ENCODE measurements around the gene PAWR. TPM values are rescaled to one million over a fixed set of nuclear protein-coding genes. Genes with fewer than 3 reads are reported as not detected.

Gene PAWR
- total RNA-seq, 1 donor from 2014 or later: 92.0 TPM

DNA sequence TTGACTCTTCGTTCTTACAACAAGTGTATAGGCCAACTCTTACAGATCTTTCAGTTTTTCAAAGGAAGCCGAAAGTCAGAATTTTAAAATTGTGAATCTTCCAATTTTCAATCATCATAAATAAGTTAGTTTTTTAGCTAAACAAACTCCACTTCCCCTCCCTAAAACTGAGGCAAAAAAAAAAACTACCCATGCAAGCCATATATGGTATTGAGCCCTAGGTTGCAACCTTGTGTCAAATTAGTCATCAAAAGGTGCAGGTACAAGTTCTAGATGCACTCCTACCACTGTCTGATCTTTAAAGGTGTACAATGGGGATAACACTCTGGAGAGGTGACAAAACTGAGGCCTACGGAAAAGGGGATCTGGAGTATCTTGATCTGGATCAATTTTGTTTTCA, 97.9 kb downstream of the PAWR start:
- H3K4me3 ChIP-seq (ENCODE audit: low read depth, low read length): no peak overlapping the region
- DNase-seq (ENCODE audit: low read depth): no peak
- no peaks in the 10 kb centered on the region for H3K27me3 ChIP-seq (ENCODE audit: control insufficient read depth, insufficient read depth, low read length)
- peaks cover 1% of the 10 kb centered on the region for H3K36me3 ChIP-seq (ENCODE audit: control insufficient read depth, insufficient read depth, low read length)
- TF ChIP-seq, protein P1, sequence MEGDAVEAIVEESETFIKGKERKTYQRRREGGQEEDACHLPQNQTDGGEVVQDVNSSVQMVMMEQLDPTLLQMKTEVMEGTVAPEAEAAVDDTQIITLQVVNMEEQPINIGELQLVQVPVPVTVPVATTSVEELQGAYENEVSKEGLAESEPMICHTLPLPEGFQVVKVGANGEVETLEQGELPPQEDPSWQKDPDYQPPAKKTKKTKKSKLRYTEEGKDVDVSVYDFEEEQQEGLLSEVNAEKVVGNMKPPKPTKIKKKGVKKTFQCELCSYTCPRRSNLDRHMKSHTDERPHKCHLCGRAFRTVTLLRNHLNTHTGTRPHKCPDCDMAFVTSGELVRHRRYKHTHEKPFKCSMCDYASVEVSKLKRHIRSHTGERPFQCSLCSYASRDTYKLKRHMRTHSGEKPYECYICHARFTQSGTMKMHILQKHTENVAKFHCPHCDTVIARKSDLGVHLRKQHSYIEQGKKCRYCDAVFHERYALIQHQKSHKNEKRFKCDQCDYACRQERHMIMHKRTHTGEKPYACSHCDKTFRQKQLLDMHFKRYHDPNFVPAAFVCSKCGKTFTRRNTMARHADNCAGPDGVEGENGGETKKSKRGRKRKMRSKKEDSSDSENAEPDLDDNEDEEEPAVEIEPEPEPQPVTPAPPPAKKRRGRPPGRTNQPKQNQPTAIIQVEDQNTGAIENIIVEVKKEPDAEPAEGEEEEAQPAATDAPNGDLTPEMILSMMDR (IDR thresholded peaks at IDR 0.05; ENCODE audit: insufficient read depth, low read length, poor library complexity, severe bottlenecking): no peak

DNA sequence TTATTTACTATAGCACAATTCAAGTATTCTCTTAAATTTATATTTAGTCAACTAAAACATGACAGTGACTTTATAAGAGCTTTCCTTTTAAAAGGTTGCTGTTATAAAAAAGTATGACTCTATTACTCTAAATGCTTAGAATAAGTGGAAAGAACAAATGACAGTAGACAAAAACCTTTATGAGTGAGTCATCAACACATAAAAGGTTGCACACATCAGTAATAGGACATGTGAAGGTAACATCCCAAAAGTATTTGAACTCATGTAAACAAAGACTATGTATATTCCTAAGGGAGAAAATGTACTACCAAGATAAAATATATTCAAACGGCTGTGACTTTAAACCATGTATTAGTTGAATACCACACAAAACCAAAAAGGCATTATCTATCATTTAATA, 98.8 kb downstream of the PAWR start:
- TF ChIP-seq, protein P1 (IDR thresholded peaks at IDR 0.05; ENCODE audit: insufficient read depth, low read length, poor library complexity, severe bottlenecking): no peak
- DNase-seq (ENCODE audit: low read depth): no peak
- H3K4me3 ChIP-seq (ENCODE audit: low read depth, low read length): no peak overlapping the region
- H3K36me3 ChIP-seq (ENCODE audit: control insufficient read depth, insufficient read depth, low read length): peaks cover 1% of the 10 kb centered on the region
- H3K27me3 ChIP-seq (ENCODE audit: control insufficient read depth, insufficient read depth, low read length): no peaks in the 10 kb centered on the region

DNA sequence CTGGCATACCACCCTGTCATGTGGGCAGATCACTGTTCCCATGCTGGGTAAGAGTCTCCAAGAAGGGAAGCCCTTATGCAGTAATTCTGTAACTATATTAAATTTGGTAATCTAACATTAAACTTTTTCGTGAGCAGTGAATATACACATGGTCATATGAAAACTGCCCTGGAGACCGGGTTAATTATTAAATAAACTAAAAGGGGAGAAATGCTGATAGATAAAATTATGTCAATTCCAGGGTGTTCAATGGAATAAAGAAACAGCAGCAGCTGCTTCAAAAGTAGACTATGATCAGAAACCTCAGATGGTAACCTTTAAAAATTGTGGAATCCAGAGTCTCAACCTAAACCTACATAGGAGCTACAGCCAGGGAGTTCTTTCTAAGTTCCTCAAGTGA, 100.0 kb downstream of the PAWR start:
- DNase-seq (ENCODE audit: low read depth): no peak
- Histone ChIP-seq H3K27me3 (ENCODE audit: control insufficient read depth, insufficient read depth, low read length) (no peaks in the 10 kb centered on the region), H3K36me3 (ENCODE audit: control insufficient read depth, insufficient read depth, low read length) (peaks cover 2% of the 10 kb centered on the region), H3K4me3 (ENCODE audit: low read depth, low read length) (no peak overlapping the region)
- TF ChIP-seq, protein P1 (IDR thresholded peaks at IDR 0.05; ENCODE audit: insufficient read depth, low read length, poor library complexity, severe bottlenecking): no peak

DNA sequence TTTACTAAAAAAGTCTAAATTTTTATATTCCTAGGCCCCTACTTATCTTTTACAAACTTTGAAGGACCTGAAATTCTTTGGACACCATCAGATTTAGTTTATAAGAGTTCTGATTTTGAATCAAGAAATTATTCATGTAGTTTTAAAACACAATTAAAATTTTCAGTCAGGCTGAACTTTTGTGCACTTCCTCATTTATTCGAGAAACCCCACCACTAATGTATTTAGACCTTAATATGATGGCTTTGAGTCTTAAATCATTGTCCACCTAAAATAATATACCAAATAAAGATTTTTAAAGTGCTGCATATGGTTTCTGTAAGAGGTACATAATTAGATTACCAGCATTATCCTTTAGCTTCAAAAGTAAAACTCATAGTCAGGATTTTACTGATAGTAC, 103.4 kb downstream of the PAWR start:
- TF ChIP-seq, protein P1 (IDR thresholded peaks at IDR 0.05; ENCODE audit: insufficient read depth, low read length, poor library complexity, severe bottlenecking): no peak
- DNase-seq (ENCODE audit: low read depth): no peak
- peaks cover 2% of the 10 kb centered on the region for H3K36me3 ChIP-seq (ENCODE audit: control insufficient read depth, insufficient read depth, low read length)
- H3K4me3 ChIP-seq (ENCODE audit: low read depth, low read length): no peak overlapping the region
- H3K27me3 ChIP-seq (ENCODE audit: control insufficient read depth, insufficient read depth, low read length): no peaks in the 10 kb centered on the region

DNA sequence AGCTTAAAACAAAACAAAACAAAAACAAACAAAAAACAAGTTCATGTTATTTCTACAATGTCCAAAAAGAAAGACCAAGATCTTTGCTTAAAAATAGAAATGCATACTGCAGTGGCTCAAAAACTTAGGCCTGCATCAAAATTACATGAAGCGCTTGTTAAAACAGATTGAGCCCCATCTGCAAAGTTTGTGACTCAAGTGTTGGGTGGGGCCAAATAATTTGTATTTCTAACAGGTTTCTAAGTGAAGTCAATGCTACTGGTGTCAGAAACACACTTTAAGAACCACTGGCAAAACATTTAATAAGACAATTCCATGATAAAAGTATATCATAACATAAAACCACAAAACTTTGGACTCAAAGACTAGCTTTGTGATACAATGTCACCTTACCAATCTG, 105.6 kb downstream of the PAWR start:
- Histone ChIP-seq H3K27me3 (ENCODE audit: control insufficient read depth, insufficient read depth, low read length) (no peaks in the 10 kb centered on the region), H3K36me3 (ENCODE audit: control insufficient read depth, insufficient read depth, low read length) (peaks cover 3% of the 10 kb centered on the region), H3K4me3 (ENCODE audit: low read depth, low read length) (no peak overlapping the region)
- no peak for DNase-seq (ENCODE audit: low read depth)
- TF ChIP-seq, protein P1 (IDR thresholded peaks at IDR 0.05; ENCODE audit: insufficient read depth, low read length, poor library complexity, severe bottlenecking): no peak

DNA sequence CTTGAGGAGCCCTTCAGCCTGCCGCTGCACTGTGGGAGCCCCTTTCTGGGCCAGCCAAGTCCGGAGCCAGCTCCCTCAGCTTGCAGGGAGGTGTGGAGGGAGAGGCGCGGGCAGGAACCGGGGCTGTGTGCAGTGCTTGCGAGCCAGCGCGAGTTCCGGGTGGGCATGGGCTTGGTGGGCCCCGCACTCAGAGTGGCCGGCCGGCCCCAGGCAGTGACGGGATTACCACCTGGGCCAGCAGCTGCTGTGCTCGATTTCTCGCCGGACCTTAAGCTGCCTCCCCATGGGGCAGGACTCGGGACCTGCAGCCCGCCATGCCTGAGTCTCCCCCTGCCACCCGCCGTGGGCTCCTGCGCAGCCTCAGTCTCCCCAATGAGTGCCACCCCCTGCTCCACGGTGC, 116.9 kb downstream of the PAWR start:
- TF ChIP-seq, protein P1 (IDR thresholded peaks at IDR 0.05; ENCODE audit: insufficient read depth, low read length, poor library complexity, severe bottlenecking): no peak
- no peak for DNase-seq (ENCODE audit: low read depth)
- no peak overlapping the region for H3K4me3 ChIP-seq (ENCODE audit: low read depth, low read length)
- peaks cover 2% of the 10 kb centered on the region for H3K36me3 ChIP-seq (ENCODE audit: control insufficient read depth, insufficient read depth, low read length)
- H3K27me3 ChIP-seq (ENCODE audit: control insufficient read depth, insufficient read depth, low read length): no peaks in the 10 kb centered on the region

All from kidney epithelial cell (primary cell).